ENCODE data around the gene CEACAM16.
"Not testable (repeated sequence)": the region's sequence is repeated elsewhere in the genome, so short reads cannot be mapped to it uniquely, and the experiment has no call there.

CEACAM16 gene

GRCh38 chr19:44677019-44677811, 21.7 kb upstream of the CEACAM16 start:
- DNase-seq (ENCODE audit: low read depth in 4 of 4, low spot score in 1 of 4) = no peak

- no peak for DNase-seq (ENCODE audit: low read depth in 4 of 4, low spot score in 1 of 4)
These were observed 18.4 kb upstream of the CEACAM16 start for GRCh38 chr19:44680536-44680935.

- no peak for DNase-seq (ENCODE audit: low read depth in 4 of 4, low spot score in 1 of 4)
These were observed 16.8 kb upstream of the CEACAM16 start for GRCh38 chr19:44681992-44682790.

- DNase-seq (ENCODE audit: low read depth in 4 of 4, low spot score in 1 of 4) = no peak
These were observed 16.1 kb upstream of the CEACAM16 start for GRCh38 chr19:44682807-44683206.

- DNase-seq (ENCODE audit: low read depth in 4 of 4, low spot score in 1 of 4) = no peak
These were observed 15.3 kb upstream of the CEACAM16 start for GRCh38 chr19:44683434-44684210.

- DNase-seq (ENCODE audit: low read depth in 4 of 4, low spot score in 1 of 4) = not testable (repeated sequence)
These were observed 14.6 kb upstream of the CEACAM16 start for GRCh38 chr19:44684396-44684795.

GRCh38 chr19:44684892-44685863, 13.8 kb upstream of the CEACAM16 start:
- no peak for DNase-seq (ENCODE audit: low read depth in 4 of 4, low spot score in 1 of 4)

- DNase-seq (ENCODE audit: low read depth in 4 of 4, low spot score in 1 of 4) = no peak
These were observed 13.1 kb upstream of the CEACAM16 start for GRCh38 chr19:44685877-44686276.

- no peak for DNase-seq (ENCODE audit: low read depth in 4 of 4, low spot score in 1 of 4)
These were observed 12.1 kb upstream of the CEACAM16 start for GRCh38 chr19:44686896-44687295.

GRCh38 chr19:44687888-44688287, 11.1 kb upstream of the CEACAM16 start:
- no peak for DNase-seq (ENCODE audit: low read depth in 4 of 4, low spot score in 1 of 4)

GRCh38 chr19:44689290-44690130, 9.4 kb upstream of the CEACAM16 start:
- DNase-seq (ENCODE audit: low read depth in 4 of 4, low spot score in 1 of 4) = peak; percentile 61 to 74 (median 70)

GRCh38 chr19:44690131-44690440, 8.9 kb upstream of the CEACAM16 start:
- no peak for DNase-seq (ENCODE audit: low read depth in 4 of 4, low spot score in 1 of 4)

GRCh38 chr19:44692379-44692721, 6.6 kb upstream of the CEACAM16 start:
- no peak for DNase-seq (ENCODE audit: low read depth in 4 of 4, low spot score in 1 of 4)

- DNase-seq (ENCODE audit: low read depth in 4 of 4, low spot score in 1 of 4) = peak in 1 of 4 experiments; percentile 14
These were observed 4.8 kb upstream of the CEACAM16 start for GRCh38 chr19:44694184-44694579.

GRCh38 chr19:44696939-44697669, 1.8 kb upstream of the CEACAM16 start:
- no peak for DNase-seq (ENCODE audit: low read depth in 4 of 4, low spot score in 1 of 4)

GRCh38 chr19:44697670-44698034, 1.3 kb upstream of the CEACAM16 start:
- no peak for DNase-seq (ENCODE audit: low read depth in 4 of 4, low spot score in 1 of 4)

- no peak for DNase-seq (ENCODE audit: low read depth in 4 of 4, low spot score in 1 of 4)
These were observed 1.6 kb downstream of the CEACAM16 start for GRCh38 chr19:44700547-44700946.

- DNase-seq (ENCODE audit: low read depth in 4 of 4, low spot score in 1 of 4) = no peak
These were observed 2.3 kb downstream of the CEACAM16 start for GRCh38 chr19:44701228-44701627.

- no peak for DNase-seq (ENCODE audit: low read depth in 4 of 4, low spot score in 1 of 4)
These were observed 3.7 kb downstream of the CEACAM16 start for GRCh38 chr19:44702551-44703176.

Data from stimulated activated CD4-positive, alpha-beta T cell treated with anti-CD3 and anti-CD28 coated beads, Interleukin-1b, Interleukin-23, amount 100 ng/mL, for 24 hours (primary cell).